Kasumi-1 (cell line): ENCODE data around the gene PARD6G.
"Not testable (repeated sequence)": the region's sequence is repeated elsewhere in the genome, so short reads cannot be mapped to it uniquely, and the experiment has no call there.

ENCODE experiments used
- DNase-seq, 2 experiments: peaks; one replicate each; lab custom pipeline; 2025; lab: John Stamatoyannopoulos, UW

Gene PARD6G

DNA sequence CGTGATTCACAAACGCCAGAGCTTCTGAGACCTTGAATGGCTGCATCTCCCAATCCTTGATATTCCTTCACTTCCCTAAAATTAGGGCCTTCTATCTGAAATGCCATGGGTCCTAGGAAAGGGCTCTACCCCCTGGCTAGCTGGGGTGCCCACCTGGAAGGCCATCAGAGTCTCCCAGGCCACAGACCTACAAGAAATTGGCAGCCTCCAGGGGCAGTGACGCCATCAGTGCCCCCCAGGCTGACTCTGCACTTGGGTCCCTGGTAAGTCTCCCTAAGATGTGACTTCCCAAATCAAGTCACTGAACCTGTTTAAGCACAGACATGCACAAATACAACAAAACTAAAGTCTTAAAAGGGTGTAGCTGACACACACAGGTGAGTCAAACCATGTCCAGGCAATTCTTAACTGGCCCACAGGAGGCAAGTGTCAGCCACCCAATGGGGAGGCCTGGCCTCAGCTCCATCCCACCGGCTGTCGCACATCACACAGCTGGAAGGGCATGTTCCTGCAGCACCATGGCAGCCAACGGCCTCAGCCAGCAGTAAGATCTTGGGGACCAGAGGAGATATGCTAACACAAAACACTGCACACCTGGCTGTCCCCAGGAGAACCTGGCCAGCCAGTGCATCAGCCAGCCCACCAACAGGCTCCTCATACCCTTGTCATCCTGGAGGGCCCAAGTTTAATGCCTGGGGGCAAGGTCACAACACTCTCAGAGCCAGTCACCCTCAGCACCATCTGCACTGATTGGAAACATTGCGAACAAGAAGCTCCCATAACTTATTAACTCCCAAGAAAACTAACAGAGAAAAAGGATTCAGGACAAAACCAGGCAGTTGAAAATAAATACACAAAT, 5.2 kb downstream of the PARD6G start:
- DNase-seq = no peak

- DNase-seq = no peak
Measured at GRCh38 chr18:80239830-80240229, 7.5 kb downstream of the PARD6G start.

- no peak for DNase-seq
Measured at GRCh38 chr18:80238651-80239260, 8.6 kb downstream of the PARD6G start.

DNA sequence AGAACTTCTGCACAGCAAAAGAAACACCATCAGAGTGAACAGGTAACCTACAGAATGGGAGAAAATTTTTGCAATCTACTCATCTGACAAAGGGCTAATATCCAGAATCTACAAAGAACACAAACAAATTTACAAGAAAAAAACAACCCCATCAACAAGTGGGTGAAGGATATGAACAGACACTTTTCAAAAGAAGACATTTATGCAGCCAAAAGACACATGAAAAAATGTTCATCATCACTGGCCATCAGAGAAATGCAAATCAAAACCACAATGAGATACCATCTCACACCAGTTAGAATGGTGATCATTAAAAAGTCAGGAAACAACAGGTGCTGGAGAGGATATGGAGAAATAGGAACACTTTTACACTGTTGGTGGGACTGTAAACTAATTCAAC, 9.8 kb downstream of the PARD6G start:
- not testable (repeated sequence) for DNase-seq

GRCh38 chr18:80234398-80234797, 12.9 kb downstream of the PARD6G start:
- DNase-seq = no peak

GRCh38 chr18:80233899-80234298, 13.4 kb downstream of the PARD6G start:
- no peak for DNase-seq

- DNase-seq = no peak
Measured at GRCh38 chr18:80233201-80233835, 14.0 kb downstream of the PARD6G start.

DNA sequence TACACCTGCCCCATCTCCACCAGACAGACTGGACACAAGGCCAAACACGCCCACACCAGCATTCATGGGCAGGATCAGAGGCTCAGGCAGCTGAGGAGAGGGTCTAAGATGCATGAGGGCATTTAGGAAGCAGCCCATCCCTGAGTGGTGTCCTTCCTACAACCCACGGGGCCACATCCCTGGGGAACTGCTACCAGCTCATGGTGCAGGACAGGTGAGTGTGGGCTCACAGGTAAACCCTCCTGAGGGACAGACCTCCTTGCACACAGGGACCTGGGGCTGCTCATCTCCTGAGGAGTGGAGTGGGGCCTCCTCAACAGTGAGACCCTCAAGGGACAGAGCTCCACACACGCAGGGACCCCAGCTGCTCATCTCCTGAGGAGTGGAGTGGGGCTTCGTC, 14.6 kb downstream of the PARD6G start:
- DNase-seq = no peak

DNA sequence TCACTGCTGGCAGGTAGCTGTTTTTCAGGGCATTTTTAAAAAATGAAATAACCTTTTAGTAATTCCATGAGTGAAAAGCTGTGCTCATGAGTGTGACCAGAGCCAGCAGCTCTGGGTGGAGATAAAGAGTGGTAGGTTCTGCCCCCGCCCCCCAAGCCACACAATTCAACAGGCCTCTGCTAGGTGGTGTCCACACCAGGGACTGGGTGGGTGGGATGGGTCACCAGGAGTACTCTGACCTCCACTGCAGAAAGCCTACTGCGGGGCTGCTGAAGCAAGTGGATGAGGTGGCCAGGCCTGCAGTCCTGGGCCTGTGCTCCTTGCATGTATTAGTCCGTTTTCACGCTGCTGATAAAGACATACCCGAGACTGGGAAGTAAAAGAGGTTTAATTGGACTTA, 15.3 kb downstream of the PARD6G start:
- no peak for DNase-seq

DNA sequence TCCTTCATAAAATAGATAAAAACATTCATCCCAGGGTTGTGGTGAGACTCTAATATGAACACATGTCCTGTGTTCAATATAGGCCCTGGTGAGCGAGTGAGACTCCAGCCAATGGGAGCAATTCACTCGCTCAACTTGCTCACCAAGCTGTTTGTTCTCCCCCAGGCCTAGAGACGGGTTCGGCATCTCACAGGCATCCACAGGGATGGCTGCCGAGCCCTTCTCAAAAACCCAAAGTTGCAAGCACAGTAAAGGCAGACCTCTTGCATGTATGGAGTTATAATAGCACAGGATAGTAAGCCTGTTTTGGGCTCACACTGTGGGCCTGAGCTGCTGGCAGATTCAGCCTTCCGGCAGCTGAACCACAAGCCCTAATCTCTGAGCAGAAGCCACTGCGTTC, 15.7 kb downstream of the PARD6G start:
- no peak for DNase-seq

DNA sequence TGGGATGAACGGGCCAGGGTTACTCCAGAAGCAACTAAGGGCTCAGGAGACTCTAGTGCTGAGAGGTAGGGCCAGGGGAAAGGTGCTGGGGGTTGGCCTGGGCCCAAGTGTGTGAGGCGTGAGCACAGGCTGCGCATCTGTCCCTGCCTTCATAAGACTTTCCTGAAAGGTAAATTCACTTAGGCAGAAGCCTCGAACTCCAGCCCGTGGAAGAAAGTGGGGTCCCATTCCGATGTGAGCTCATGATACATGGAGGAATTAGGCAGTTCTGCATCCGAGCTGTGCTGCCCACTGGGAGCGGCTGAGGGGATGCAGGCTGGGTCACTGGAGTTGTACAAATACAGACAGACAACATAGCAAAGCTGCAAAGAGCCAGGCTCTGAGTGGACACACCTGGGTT, 16.2 kb downstream of the PARD6G start:
- no peak for DNase-seq

DNA sequence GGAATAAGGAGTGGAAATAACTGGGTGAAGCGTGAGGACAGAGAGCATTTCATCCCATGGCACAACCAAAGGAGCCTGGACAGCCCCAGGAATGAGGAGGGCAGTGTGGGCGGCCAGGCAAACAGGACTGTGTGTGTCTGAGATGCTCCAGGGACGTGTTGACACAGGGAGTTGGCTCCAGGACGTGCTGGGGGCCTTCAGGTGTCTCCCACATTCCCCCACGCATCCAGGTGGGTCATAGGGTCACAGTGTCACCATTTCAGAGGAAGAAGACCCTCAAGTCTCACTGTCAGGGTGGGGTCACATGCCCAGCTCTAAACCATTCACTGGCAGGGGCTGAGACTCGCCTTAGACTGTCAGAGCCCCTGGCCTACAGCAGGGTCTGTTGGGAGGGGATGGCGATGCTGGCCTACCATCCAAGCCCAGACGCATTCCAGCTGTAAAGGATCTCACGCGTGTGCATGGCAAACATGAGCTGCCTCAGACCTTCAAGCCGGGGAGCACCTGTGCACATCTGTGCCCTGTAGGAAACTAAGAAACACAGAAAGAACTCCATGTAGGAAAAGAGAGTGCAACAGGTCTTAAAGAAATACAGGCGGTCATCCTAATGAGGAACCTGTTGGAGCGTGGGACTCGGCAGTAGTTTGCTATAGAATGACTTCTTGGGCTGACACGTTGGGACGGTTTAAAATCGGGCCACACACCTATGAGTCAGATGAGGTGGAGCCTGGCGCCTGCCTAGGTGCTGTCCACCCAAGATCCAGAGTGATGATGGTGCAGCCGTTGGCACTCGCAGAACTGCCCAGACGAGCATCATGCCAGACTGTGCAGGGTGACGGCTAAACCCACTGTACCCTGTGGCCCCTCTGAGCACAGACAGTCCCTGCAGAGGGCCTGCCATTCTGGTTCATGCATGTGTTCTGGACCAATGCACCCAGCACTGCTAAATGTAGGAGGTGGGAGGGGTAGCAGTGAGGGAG, 17.3 kb downstream of the PARD6G start:
- no peak for DNase-seq

GRCh38 chr18:80229363-80229762, 18.0 kb downstream of the PARD6G start:
- DNase-seq = no peak

DNA sequence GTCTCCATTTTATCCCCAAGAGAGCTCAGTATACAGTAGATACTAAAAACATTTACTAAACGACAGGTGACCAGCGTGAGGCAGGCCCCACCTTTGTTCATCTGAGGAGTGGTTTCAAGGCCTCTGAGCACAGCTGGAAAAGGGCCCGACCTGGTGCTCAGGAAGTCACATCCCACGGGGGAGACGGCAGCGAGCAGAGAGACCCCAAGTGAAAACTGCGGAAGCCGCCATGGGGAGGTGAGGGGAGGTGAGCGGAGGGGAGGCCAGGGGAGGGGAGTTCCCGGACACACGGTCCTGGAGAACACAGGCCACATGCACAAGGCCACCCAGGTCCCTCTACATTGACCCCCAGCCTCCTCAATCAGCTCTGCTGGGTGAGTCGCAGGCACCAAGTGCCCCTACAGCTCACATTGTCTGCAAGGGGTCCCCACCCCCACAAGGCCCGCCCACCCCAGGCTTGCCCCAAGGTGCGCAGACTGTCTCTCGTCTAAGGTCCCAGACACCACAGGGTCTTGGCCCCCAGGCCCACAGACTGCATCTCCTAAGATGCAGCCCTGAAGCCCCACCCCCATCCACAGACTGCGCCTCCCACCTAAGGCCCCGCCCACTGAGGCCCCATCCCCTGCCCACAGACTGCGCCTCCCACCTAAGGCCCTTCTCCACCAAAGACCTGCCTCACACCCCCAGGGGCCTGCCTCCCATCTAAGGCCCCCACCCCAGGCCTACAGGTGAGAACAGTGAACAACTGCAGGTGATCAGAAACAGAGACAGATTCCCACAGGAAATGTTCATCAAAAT, 19.1 kb downstream of the PARD6G start:
- DNase-seq = no peak

- no peak for DNase-seq
Measured at GRCh38 chr18:80227472-80227871, 19.8 kb downstream of the PARD6G start.

DNA sequence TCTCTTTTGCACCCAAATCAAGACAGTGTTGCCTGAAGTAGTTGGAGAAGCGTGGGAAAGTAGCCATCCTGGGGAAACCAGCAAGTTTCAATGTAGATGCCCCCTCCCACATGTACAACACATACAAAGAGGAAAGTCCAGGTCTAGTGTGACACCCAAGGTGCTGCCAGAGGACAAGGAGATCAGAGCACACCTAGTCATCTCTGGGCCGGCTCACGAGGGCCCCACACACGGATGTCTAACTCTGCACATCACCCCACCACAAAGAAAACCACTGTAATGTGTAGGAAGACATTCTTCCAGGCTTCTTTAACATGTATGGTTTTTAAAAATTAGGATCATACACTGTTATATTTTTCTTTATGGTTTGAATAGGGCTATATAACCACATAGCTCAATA, 21.6 kb downstream of the PARD6G start:
- no peak for DNase-seq

DNA sequence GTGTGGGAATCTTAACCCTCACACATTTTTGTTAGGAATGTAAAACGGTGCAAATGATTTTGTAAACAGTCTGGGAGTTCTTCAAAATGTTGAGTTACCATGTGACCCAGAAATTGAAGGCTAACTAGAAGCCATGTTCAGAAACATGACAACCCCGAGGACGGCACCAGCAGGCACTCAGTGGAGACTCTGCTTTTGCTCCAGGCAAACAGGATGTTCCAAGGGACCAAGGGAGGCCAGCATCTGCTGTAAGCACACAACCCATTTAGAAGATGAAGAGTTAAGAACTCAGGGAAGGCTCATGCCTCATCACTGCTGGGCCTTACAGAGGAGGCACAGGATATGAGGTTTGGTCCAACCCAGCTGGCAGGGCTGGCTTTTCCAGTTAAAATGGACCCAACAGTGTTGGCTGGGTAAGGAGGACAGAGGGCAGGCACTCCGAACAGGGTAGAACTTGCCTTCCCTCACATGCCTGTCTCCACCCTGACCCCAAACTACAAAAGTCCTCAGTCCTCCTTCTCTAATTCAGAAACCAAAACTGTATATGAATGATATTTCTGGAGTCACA, 23.6 kb downstream of the PARD6G start:
- no peak for DNase-seq

DNA sequence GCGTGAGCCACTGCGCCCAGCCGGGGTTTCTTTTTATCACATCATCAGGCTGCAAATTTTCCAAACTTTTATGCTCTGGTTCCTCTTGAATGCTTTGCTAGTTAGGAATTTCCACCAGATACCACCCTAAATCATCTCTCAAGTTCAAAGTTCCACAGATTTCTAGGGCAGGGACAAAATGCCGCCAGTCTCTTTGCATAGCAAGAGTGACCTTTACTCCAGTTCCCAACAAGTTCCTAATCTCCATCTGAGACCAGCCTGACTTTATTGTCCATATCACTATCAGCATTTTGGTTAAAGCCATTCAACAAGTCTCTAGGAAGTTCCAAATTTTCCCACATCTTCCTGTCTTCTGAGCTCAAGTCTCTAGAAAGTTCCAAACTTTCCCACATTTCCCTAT, 27.8 kb downstream of the PARD6G start:
- DNase-seq = not testable (repeated sequence)

- DNase-seq = no peak
Measured at GRCh38 chr18:80218341-80219227, 28.7 kb downstream of the PARD6G start.

DNA sequence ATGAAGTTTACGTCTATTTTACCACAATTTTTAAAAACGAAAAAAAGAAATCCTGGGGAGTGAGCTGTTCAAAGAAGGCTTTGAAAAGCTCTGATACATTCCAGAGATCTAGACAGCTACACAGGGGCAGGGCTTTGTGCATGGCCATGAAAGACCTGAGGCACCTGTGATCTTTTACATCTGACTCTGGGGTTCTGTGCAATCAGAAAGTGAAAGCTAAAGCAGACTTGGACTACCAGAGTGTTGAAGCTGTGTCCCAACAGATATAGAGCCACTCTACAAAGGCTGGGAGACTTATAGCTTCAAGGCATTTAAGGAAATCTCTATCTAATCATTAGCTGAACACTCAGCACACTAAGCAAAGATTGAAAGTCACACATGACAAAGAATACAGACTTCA, 34.1 kb downstream of the PARD6G start:
- DNase-seq = no peak
